Astrocyte of the spinal cord (primary cell): ENCODE data around the gene BHLHE41.
A peak's percentile ranks its signal among the peaks of the same experiment; 100 is the strongest.

ENCODE experiments used
- DNase-seq: peaks from one replicate; pipeline ENCODE4 v3.0.0; 2011; ENCODE audit warnings: low read depth, low spot score
- H3K4me3 ChIP-seq: 2 replicates; pipeline ENCODE4 v1.5.1; 2011; ENCODE audit warnings: low read depth, mild to moderate bottlenecking, low read length, moderate library complexity
- in situ Hi-C: cut with HindIII; loops from 2 replicates; pipeline ENCODE4 v1.10.0; 2017; ENCODE audit warnings: low sequenced_read_pairs
- TF ChIP-seq, protein P1 (sequence below): IDR thresholded peaks from 2 replicates; pipeline ENCODE4 v1.5.1; 2012; ENCODE audit warnings: low read depth, mild to moderate bottlenecking, low read length, inconsistent platforms

Gene BHLHE41

DNA sequence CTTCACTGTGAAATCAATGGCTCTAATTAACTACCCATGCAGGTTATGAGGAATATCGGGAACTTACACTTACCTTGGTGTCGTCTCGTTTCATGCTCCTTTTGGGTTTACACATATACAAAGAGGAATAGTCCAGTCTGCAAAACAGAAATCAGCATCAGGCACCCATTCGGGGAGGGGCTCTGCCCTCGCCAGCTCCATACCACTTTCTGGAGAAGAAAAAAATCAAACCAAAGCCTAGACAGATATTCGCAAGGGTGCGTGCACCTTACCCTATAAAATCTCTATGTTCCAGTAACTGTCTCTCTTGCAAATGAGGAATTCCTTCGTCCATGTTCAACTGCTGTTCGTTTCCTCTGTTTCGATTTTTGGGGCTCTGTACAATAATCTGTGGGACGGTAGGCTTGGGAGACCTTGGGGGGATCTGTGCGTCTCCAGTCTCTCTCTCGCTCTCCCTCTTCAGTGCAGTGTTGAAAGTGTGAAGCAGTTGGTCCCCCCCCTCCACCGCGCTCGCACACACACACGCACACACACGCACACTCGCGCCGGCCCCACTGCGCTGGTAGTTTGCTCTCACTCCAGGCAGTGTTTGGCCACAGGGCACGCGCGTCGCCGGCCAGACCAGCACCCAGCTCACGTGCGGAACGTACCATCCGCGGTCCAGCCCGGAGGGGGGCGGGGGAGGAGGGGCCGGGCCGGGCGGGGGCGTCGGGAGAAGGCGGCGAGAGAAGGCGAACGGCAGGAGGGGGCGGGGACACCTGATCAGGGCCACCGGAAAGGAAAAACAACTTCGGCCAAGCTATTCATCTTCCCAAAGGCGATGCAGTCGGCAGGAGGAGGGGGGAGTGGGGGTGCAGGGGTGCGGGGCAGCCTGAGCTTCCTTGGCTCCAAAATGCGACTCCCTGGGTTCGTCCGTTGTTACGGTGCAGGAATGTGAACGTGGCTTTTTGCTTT lies at the start of gene BHLHE41:
Gene BHLHE41 (minus strand): TSS at position 592 of the 954 bp plus-strand sequence. CDS start 258 bp downstream, at position 334.
- peak within 1 kb of the TSS; percentile 64 for H3K4me3 ChIP-seq
- in situ Hi-C loops, result no loop called here
- TF ChIP-seq, protein P1, sequence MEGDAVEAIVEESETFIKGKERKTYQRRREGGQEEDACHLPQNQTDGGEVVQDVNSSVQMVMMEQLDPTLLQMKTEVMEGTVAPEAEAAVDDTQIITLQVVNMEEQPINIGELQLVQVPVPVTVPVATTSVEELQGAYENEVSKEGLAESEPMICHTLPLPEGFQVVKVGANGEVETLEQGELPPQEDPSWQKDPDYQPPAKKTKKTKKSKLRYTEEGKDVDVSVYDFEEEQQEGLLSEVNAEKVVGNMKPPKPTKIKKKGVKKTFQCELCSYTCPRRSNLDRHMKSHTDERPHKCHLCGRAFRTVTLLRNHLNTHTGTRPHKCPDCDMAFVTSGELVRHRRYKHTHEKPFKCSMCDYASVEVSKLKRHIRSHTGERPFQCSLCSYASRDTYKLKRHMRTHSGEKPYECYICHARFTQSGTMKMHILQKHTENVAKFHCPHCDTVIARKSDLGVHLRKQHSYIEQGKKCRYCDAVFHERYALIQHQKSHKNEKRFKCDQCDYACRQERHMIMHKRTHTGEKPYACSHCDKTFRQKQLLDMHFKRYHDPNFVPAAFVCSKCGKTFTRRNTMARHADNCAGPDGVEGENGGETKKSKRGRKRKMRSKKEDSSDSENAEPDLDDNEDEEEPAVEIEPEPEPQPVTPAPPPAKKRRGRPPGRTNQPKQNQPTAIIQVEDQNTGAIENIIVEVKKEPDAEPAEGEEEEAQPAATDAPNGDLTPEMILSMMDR, result no peak
- peak; percentile 59 for DNase-seq

DNA sequence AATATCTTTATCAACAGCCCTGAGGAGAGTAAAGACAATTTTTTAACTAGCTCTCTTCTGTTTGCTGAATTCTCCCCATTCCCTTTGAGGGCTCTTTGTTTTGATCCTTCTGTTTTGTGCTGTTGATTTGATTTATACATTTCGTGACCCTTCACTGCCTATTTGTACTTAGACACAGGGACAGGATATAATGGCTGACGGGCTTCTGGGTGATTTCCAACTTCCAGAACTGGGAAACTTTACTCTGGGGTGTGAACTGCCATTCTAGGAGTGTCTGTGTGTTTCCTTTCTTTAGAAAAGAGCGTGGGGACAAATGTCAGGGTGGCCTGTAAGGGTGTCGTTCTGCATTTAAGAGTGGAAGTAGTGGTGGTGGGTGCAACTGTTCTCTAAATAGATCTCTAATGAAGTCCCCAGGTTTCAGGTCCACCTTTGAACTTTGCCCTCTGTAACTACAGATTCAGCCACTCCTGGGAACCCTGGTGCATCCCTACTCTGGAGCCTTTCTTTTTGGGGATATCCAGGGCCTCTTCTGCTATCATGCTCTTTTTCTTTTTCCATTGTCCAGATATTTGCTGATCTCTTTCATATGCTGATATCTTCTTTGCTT lies 48.2 kb upstream of the BHLHE41 start:
- no peak overlapping the region for H3K4me3 ChIP-seq
- in situ Hi-C loops, result no loop called here
- TF ChIP-seq, protein P1, result no peak
- DNase-seq, result no peak

DNA sequence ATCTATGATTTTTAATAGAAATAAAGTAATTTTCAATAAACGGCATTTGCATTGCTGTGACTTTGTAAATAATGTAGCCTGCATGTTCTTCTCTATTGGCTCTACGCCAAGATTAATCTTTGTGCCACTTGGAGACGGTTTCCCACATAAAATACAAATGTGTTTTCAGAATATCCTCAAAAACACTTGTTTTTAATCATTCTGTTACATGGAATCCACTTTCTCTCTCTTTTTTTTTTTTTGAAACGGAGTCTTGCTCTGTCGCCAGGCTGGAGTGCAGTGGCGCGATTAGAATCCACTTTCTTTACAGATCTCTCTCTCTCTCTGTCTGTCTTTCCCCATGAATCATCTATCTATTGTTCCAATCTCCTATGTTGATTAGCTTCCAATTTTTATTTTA lies 47.7 kb upstream of the BHLHE41 start:
- TF ChIP-seq, protein P1, result no peak
- no peak overlapping the region for H3K4me3 ChIP-seq
- in situ Hi-C loops, result no loop called here
- DNase-seq, result no peak

GRCh38 chr12:26172013-26172412 lies 47.2 kb upstream of the BHLHE41 start:
- H3K4me3 ChIP-seq, result no peak overlapping the region
- TF ChIP-seq, protein P1, result no peak
- no peak for DNase-seq
- in situ Hi-C loops, result no loop called here

DNA sequence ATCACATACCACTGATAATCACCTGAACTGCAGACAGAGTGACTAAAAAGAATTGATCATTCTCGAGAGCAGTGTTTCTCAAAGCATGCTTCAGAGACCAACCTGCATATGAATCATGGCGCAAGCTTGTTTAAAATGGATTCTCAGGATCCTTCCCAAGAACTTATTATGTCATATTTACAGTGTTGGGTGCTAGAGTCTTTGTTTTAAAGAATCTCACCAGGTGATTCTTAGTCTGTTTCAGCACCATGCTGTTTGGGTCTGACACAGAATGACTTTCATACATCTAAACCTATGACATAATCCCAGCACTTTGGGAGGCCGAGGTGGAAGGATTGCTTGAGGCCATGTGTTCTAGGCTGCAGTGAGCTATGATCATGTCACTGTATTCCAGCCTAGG lies 39.3 kb upstream of the BHLHE41 start:
- TF ChIP-seq, protein P1, result no peak
- in situ Hi-C loops, result no loop called here
- no peak overlapping the region for H3K4me3 ChIP-seq
- DNase-seq, result no peak

DNA sequence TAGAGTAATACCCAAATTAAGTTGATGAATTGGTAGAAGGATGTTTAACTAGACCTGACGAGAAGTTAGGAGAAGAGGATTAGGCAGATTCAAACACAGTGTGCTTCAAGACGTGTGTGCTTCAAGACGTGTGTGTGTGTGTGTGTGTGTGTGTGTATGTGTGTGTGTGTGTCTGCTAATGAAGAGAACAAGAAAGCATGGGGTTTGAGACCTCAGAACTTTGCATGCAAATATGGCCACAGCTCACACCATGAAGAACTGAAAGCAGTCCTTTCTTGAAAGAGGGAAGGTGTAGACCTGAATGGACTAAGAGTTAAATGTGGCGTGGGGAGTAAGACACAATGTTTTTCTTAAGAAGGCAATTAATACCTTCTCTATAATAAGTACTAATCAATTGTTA lies 38.1 kb upstream of the BHLHE41 start:
- no peak overlapping the region for H3K4me3 ChIP-seq
- TF ChIP-seq, protein P1, result no peak
- in situ Hi-C loops, result no loop called here
- no peak for DNase-seq
